Effector CD8-positive, alpha-beta T cell (primary cell): Measurements from ENCODE around the gene WDR33.

ENCODE experiments used
- DNase-seq: peaks from one replicate; lab custom pipeline; 2025; lab: John Stamatoyannopoulos, UW

The WDR33 gene

GRCh38 chr2:127654838-127655175 is 156.2 kb downstream of the WDR33 start:
- no peak for DNase-seq

GRCh38 chr2:127654084-127654837 is 156.7 kb downstream of the WDR33 start:
- no peak for DNase-seq

GRCh38 chr2:127653421-127654083 is 157.4 kb downstream of the WDR33 start:
- DNase-seq = no peak

- no peak for DNase-seq
Observed at GRCh38 chr2:127652786-127653357, 158.1 kb downstream of the WDR33 start.

- no peak for DNase-seq
Observed at GRCh38 chr2:127651971-127652550, 158.9 kb downstream of the WDR33 start.

GRCh38 chr2:127651381-127651809 is 159.6 kb downstream of the WDR33 start:
- no peak for DNase-seq
